Activated CD4-positive, alpha-beta T cell treated with anti-CD3 and anti-CD28 coated beads for 36 hours (primary cell): ENCODE results near the gene FAM81A. TPM values are rescaled to one million over a fixed set of nuclear protein-coding genes. Genes with fewer than 3 reads are reported as not detected.
"Not testable (repeated sequence)": the region's sequence is repeated elsewhere in the genome, so short reads cannot be mapped to it uniquely, and the experiment has no call there.

Experiments used
- ATAC-seq: fragments of 200-7000 bp; cut with Tn5 transposase; one replicate; pipeline ENCODE4 v1.10.0; 2021; ENCODE audit warnings: mild to moderate bottlenecking, moderate library complexity
- CTCF ChIA-PET: fragments of 350-600 bp; sonication (Branson Sonifier 250); formaldehyde crosslinking; loops from one replicate; lab custom pipeline; 2021; ENCODE audit warnings: antibody characterized with exemption; lab: Charles Lee
- POLR2A ChIA-PET: fragments of 350-600 bp; sonication (Branson Sonifier 250); formaldehyde crosslinking; loops from one replicate; lab custom pipeline; 2021; ENCODE audit warnings: antibody characterized with exemption, inconsistent platforms; lab: Charles Lee
- DNase-seq: peaks from one replicate; pipeline ENCODE4 v3.0.0-alpha.2; 2020
- H3K27ac Mint-ChIP-seq: one replicate; pipeline ENCODE4 v1.8.0; 2021; ENCODE audit warnings: mixed read lengths
- H3K27me3 Mint-ChIP-seq: one replicate; pipeline ENCODE4 v1.8.0; 2021; ENCODE audit warnings: mixed read lengths
- H3K36me3 Mint-ChIP-seq: one replicate; pipeline ENCODE4 v1.8.0; 2021; ENCODE audit warnings: low read depth, mixed read lengths
- H3K4me1 Mint-ChIP-seq: one replicate; pipeline ENCODE4 v1.8.0; 2021; ENCODE audit warnings: mixed read lengths
- H3K4me3 Mint-ChIP-seq: one replicate; pipeline ENCODE4 v1.8.0; 2021; ENCODE audit warnings: mild to moderate bottlenecking, moderate library complexity, mixed read lengths
- H3K9me3 Mint-ChIP-seq: one replicate; pipeline ENCODE4 v1.8.0; 2021; ENCODE audit warnings: low read depth, mixed read lengths
- intact Hi-C, 2 experiments: fragments of 100-400 bp; cut with DNase I in 1 of 2; cut with micrococcal nuclease in 1 of 2; formaldehyde crosslinking; loops; one replicate each; pipeline versions ENCODE4 v1.14.2 to v1.15.1; 2022 to 2024; cut with DNase I, micrococcal nuclease
- total RNA-seq, 2 experiments: library from RNA; stranded (reverse); gene quantifications; one replicate each; pipeline ENCODE4 v1.2.3, GENCODE V29; 2021

Gene FAM81A
- total RNA-seq, 2 experiments from 2014 or later = 0.26 to 0.57 TPM

DNA sequence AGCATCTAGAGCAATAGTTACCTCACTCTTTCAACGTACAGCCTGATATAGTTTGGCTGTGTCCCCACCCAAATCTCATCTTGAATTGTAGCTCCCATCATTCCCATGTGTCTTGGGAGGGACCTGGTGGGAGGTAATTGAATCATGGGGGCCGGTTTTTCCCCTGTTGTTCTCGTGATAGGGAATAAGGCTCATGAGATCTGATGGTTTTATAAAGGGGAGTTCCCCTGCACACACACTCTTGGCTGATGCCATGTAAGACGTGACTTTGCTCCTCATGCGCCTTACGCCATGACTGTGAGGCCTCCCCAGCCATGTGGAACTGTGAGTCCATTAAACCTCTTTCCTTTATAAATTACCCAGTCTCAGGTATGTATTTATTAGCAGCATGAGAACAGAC, 88.5 kb downstream of the FAM81A start:
- intact Hi-C loops = loop anchor here in 1 of 2 experiments (5.0 kb wide), 1 partner anchor 1659 kb away; no protein-coding TSS in a partner anchor
- H3K9me3 Mint-ChIP-seq, H3K27ac Mint-ChIP-seq, H3K27me3 Mint-ChIP-seq, H3K36me3 Mint-ChIP-seq, DNase-seq, H3K4me3 Mint-ChIP-seq, POLR2A ChIA-PET, ATAC-seq: not testable (repeated sequence)
- peaks cover 30% of the 10 kb centered on the region for H3K4me1 Mint-ChIP-seq
- CTCF ChIA-PET = interaction anchor here (1.0 kb wide), 2 partner anchors 22 to 352 kb away, joined by 3 to 5 read pairs; no protein-coding TSS in a partner anchor

- DNase-seq = no peak
- no peak for ATAC-seq
- Mint-ChIP-seq H3K36me3 (no peaks in the 10 kb centered on the region), H3K27me3 (no peaks in the 10 kb centered on the region), H3K9me3 (no peaks in the 10 kb centered on the region), H3K27ac (no peak overlapping the region), H3K4me3 (no peak overlapping the region), H3K4me1 (peaks cover 17% of the 10 kb centered on the region)
- ChIA-PET POLR2A (interaction anchor here (0.6 to 0.7 kb wide), 2 partner anchors 596 to 1087 kb away, joined by 3 to 7 read pairs; no protein-coding TSS in a partner anchor), CTCF (interaction anchor here (0.5 to 2.2 kb wide), 42 partner anchors 11 to 1301 kb away, joined by 3 to 20 read pairs (median 3); partner anchors contain the start of gene GCNT3)
- intact Hi-C loops = loop anchor here in 1 of 2 experiments (2.0 to 5.0 kb wide), 3 partner anchors 282 to 1661 kb away; no protein-coding TSS in a partner anchor
Measured at GRCh38 chr15:59528429-59528828, 90.4 kb downstream of the FAM81A start.

DNA sequence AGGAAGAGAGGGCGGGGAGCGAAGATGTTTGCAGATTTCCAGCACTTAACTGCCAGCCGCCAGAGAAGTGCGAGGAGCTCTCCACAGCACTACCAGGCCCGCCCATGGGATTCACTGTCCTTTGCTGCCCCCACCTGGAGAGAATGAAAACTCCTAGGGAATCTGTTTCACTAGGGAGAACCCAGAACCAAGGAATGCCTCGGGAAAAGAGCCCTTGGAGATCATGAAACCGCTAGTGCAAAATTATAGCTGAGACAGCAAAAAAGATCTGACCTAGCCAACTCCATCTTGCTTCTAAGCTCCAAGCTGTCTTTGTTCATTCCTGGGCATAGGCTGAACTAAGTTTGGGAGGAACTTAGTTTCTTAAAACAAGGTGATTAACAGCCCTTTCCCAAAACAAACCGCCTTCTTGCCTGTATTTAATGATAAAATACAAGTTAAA, 91.0 kb downstream of the FAM81A start:
- no peak overlapping the region for H3K4me3 Mint-ChIP-seq
- intact Hi-C loops = loop anchor here (1.0 to 5.0 kb wide), 6 partner anchors 282 to 1662 kb away; no protein-coding TSS in a partner anchor
- no peak overlapping the region for H3K27ac Mint-ChIP-seq
- POLR2A ChIA-PET = interaction anchor here (0.7 kb wide), 1 partner anchor 597 kb away, joined by 7 read pairs; no protein-coding TSS in a partner anchor
- peak; percentile 85 for ATAC-seq
- peak; percentile 81 for DNase-seq
- CTCF ChIA-PET = interaction anchor here (0.5 to 2.2 kb wide), 41 partner anchors 9 to 1301 kb away, joined by 3 to 20 read pairs (median 4); partner anchors contain the start of gene GCNT3
- no peaks in the 10 kb centered on the region for H3K9me3 Mint-ChIP-seq
- H3K36me3 Mint-ChIP-seq = no peaks in the 10 kb centered on the region
- no peaks in the 10 kb centered on the region for H3K27me3 Mint-ChIP-seq
- H3K4me1 Mint-ChIP-seq = peaks cover 11% of the 10 kb centered on the region

- H3K4me3 Mint-ChIP-seq = no peak overlapping the region
- peaks cover 3% of the 10 kb centered on the region for H3K4me1 Mint-ChIP-seq
- ChIA-PET CTCF (interaction anchor here (0.5 to 2.7 kb wide), 5 partner anchors 92 to 1384 kb away, joined by 3 to 15 read pairs (median 7); no protein-coding TSS in a partner anchor), POLR2A (no interaction called here)
- no peaks in the 10 kb centered on the region for H3K36me3 Mint-ChIP-seq
- ATAC-seq = no peak
- no peaks in the 10 kb centered on the region for H3K9me3 Mint-ChIP-seq
- DNase-seq = no peak
- no peaks in the 10 kb centered on the region for H3K27me3 Mint-ChIP-seq
- H3K27ac Mint-ChIP-seq = no peak overlapping the region
- intact Hi-C loops = loop anchor here (5.0 kb wide), 2 partner anchors 106 to 111 kb away; no protein-coding TSS in a partner anchor
Measured at GRCh38 chr15:59531066-59531675, 93.2 kb downstream of the FAM81A start.

DNA sequence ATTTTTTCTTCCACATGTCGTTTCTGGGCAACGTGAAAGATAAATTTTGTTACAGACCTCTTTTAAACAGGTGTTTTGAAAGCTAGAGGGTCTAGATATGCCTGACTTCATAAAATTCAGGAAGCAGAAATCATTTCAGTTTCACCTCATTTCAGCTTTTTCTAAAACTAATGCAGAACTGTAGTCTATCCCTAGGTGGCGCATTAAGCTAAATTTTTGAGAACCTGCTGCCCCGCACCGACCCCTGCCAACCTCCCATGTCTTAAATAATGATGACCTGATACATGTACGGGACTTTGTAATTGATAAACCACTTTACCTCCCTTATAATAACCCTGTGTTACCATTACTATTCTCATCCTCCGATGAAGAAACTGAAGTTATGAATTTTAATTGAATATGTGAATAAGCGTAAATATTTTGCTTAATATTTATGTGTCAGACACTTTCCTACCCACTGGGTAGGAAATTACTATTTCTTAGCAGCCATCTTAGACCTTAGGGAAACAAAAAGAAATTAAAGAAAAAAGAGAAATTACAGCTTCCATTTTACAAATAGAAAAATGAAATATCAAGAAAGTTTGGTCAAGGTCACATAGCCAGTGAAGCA, 94.9 kb downstream of the FAM81A start:
- peaks cover 3% of the 10 kb centered on the region for H3K4me1 Mint-ChIP-seq
- peak; percentile 57 for DNase-seq
- no peak overlapping the region for H3K27ac Mint-ChIP-seq
- H3K36me3 Mint-ChIP-seq = no peaks in the 10 kb centered on the region
- ChIA-PET POLR2A (no interaction called here), CTCF (interaction anchor here (0.5 to 2.7 kb wide), 40 partner anchors 8 to 695 kb away, joined by 3 to 24 read pairs (median 4); no protein-coding TSS in a partner anchor)
- no peaks in the 10 kb centered on the region for H3K27me3 Mint-ChIP-seq
- H3K9me3 Mint-ChIP-seq = no peaks in the 10 kb centered on the region
- no peak overlapping the region for H3K4me3 Mint-ChIP-seq
- ATAC-seq = peak; percentile 68
- intact Hi-C loops = loop anchor here (1.0 to 5.0 kb wide), 3 partner anchors 89 to 109 kb away; no protein-coding TSS in a partner anchor

DNA sequence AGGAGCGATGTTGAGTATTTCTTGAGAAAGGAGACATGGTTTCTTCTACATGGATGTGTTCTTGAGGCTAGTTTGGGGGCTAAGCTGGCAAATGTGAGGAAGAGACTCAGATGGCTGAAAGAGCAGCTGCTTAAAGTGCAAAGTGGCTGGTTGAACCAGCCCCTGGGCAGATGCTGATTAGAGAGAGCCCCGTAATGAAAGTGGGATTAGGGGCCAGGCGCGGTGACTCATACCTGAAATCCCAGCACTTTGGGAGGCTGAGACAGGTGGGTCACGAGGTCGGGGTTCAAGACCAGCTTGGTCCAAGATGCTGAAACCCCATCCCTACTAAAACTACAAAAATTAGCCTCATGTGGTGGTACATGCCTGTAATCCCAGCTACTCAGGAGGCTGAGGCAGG, 98.6 kb downstream of the FAM81A start:
- ChIA-PET CTCF (interaction anchor here (0.5 to 1.4 kb wide), 5 partner anchors 50 to 557 kb away, joined by 3 to 4 read pairs (median 4); no protein-coding TSS in a partner anchor), POLR2A (no interaction called here)
- DNase-seq (no peak), ATAC-seq (no peak)
- H3K36me3 Mint-ChIP-seq = no peaks in the 10 kb centered on the region
- H3K9me3 Mint-ChIP-seq = no peaks in the 10 kb centered on the region
- intact Hi-C loops = no loop called here
- no peak overlapping the region for H3K4me3 Mint-ChIP-seq
- H3K27me3 Mint-ChIP-seq = no peaks in the 10 kb centered on the region
- H3K4me1 Mint-ChIP-seq = no peaks in the 10 kb centered on the region
- H3K27ac Mint-ChIP-seq = no peak overlapping the region

GRCh38 chr15:59537403-59537802, 99.4 kb downstream of the FAM81A start:
- ATAC-seq = no peak
- H3K36me3 Mint-ChIP-seq = no peaks in the 10 kb centered on the region
- H3K9me3 Mint-ChIP-seq = no peaks in the 10 kb centered on the region
- DNase-seq = no peak
- no peaks in the 10 kb centered on the region for H3K4me1 Mint-ChIP-seq
- no peak overlapping the region for H3K27ac Mint-ChIP-seq
- ChIA-PET POLR2A (no interaction called here), CTCF (interaction anchor here (0.7 to 1.4 kb wide), 2 partner anchors 49 to 104 kb away, joined by 4 read pairs; no protein-coding TSS in a partner anchor)
- no peak overlapping the region for H3K4me3 Mint-ChIP-seq
- no peaks in the 10 kb centered on the region for H3K27me3 Mint-ChIP-seq
- intact Hi-C loops = no loop called here

GRCh38 chr15:59538494-59538893, 100.5 kb downstream of the FAM81A start:
- Mint-ChIP-seq H3K27ac (no peak overlapping the region), H3K36me3 (no peaks in the 10 kb centered on the region), H3K9me3 (no peaks in the 10 kb centered on the region), H3K4me3 (no peak overlapping the region), H3K27me3 (peaks cover 4% of the 10 kb centered on the region), H3K4me1 (peaks cover 1% of the 10 kb centered on the region)
- DNase-seq = no peak
- intact Hi-C loops = no loop called here
- CTCF ChIA-PET = interaction anchor here (0.7 kb wide), 1 partner anchor 126 kb away, joined by 3 read pairs; no protein-coding TSS in a partner anchor
- no peak for ATAC-seq
- POLR2A ChIA-PET = no interaction called here

- POLR2A ChIA-PET = no interaction called here
- CTCF ChIA-PET = no interaction called here
- Mint-ChIP-seq H3K4me1 (peaks cover 8% of the 10 kb centered on the region), H3K27ac (no peak overlapping the region), H3K4me3 (no peak overlapping the region), H3K36me3 (no peaks in the 10 kb centered on the region), H3K9me3 (no peaks in the 10 kb centered on the region), H3K27me3 (peaks cover 7% of the 10 kb centered on the region)
- ATAC-seq (no peak), DNase-seq (no peak)
- intact Hi-C loops = no loop called here
Measured at GRCh38 chr15:59539799-59540198, 101.8 kb downstream of the FAM81A start.

GRCh38 chr15:59540654-59541053, 102.7 kb downstream of the FAM81A start:
- ATAC-seq (no peak), DNase-seq (no peak)
- no peak overlapping the region for H3K4me3 Mint-ChIP-seq
- no peaks in the 10 kb centered on the region for H3K9me3 Mint-ChIP-seq
- intact Hi-C loops = no loop called here
- H3K4me1 Mint-ChIP-seq = peaks cover 8% of the 10 kb centered on the region
- H3K36me3 Mint-ChIP-seq = no peaks in the 10 kb centered on the region
- peaks cover 7% of the 10 kb centered on the region for H3K27me3 Mint-ChIP-seq
- ChIA-PET POLR2A (no interaction called here), CTCF (interaction anchor here (0.6 kb wide), 1 partner anchor 18 kb away, joined by 3 read pairs; no protein-coding TSS in a partner anchor)
- H3K27ac Mint-ChIP-seq = no peak overlapping the region

DNA sequence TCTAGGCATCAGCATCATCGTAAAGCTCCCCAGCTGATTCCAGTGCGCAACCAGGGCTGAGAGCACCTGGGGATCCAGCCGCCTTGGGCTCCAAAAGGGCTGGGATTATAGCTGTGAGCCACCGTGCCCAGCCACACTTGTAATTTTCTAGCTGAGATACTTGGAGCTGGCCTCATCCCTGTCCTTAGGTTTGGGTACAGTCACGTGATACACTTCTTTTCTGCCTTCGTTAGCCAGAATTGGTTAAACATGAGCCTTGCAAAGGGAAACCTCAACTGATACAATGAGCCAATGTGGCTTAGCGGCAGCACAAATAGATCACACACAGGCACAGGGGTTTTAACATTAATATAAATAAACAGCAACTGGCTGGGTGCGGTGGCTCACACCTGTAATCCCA, 103.8 kb downstream of the FAM81A start:
- DNase-seq (no peak), ATAC-seq (no peak)
- intact Hi-C loops = no loop called here
- CTCF ChIA-PET = interaction anchor here (2.7 kb wide), 1 partner anchor 9 kb away, joined by 11 read pairs; no protein-coding TSS in a partner anchor
- no peak overlapping the region for H3K27ac Mint-ChIP-seq
- H3K4me3 Mint-ChIP-seq = no peak overlapping the region
- H3K9me3 Mint-ChIP-seq = no peaks in the 10 kb centered on the region
- POLR2A ChIA-PET = no interaction called here
- H3K27me3 Mint-ChIP-seq = peaks cover 7% of the 10 kb centered on the region
- H3K4me1 Mint-ChIP-seq = peaks cover 8% of the 10 kb centered on the region
- no peaks in the 10 kb centered on the region for H3K36me3 Mint-ChIP-seq
